Body of pancreas (tissue), 4 donors: ENCODE measurements around the gene KLRK1. TPM values are rescaled to one million over a fixed set of nuclear protein-coding genes. Genes with fewer than 3 reads are reported as not detected.
A peak's percentile ranks its signal among the peaks of the same experiment; 100 is the strongest.

Experiments
- ATAC-seq: fragments of 150-250 bp; one replicate; pipeline ENCODE4 v1.9.1; 2016
- DNase-seq, 4 donors: peaks; one replicate each; pipeline ENCODE4 v3.0.0-alpha.2; 2019
- H3K27ac ChIP-seq, 4 donors: fragments of 200-600 bp; sonication (generic); 1 replicate in 3 of 4; 2 replicates in 1 of 4; pipeline versions ENCODE4 v1.5.1 to v1.6.1; 2016 to 2019; ENCODE audit warnings: mild to moderate bottlenecking in 1 of 4, mixed read lengths in 1 of 4, moderate library complexity in 1 of 4
- H3K27me3 ChIP-seq, 2 donors: fragments of 200-600 bp; sonication (generic); one replicate each; pipeline ENCODE4 v1.6.0; 2016; ENCODE audit warnings: mild to moderate bottlenecking in 1 of 2
- H3K36me3 ChIP-seq, 2 donors: fragments of 200-600 bp; sonication (generic); replicated peaks in 1 of 2; 2 replicates each; pipeline ENCODE4 v1.5.1; 2016; ENCODE audit warnings: low read depth in 2 of 2; ENCODE audit not compliant: insufficient read depth in 1 of 2
- H3K4me1 ChIP-seq: fragments of 200-600 bp; sonication (generic); one replicate; pipeline ENCODE4 v1.6.0; 2016
- H3K4me3 ChIP-seq, 2 donors: fragments of 200-600 bp; sonication (generic); 1 replicate in 1 of 2; 2 replicates in 1 of 2; pipeline ENCODE4 v1.5.1; 2016 to 2019
- H3K9me3 ChIP-seq, 3 donors: fragments of 200-600 bp; sonication (generic); 1 replicate in 2 of 3; 2 replicates in 1 of 3; pipeline ENCODE4 v1.5.1; 2016
- CTCF ChIP-seq, 7 experiments: fragments of 450-650 bp in 4 of 7; fragments of 200-600 bp in 3 of 7; sonication (generic) in 3 of 7; IDR thresholded peaks; one replicate each; pipeline ENCODE4 v1.5.1; 2016 to 2019; ENCODE audit warnings: antibody characterized with exemption in 7 of 7
- POLR2A ChIP-seq, 3 donors: fragments of 450-650 bp; IDR thresholded peaks; one replicate each; pipeline ENCODE4 v1.6.1; 2016; ENCODE audit warnings: antibody characterized with exemption in 3 of 3, mild to moderate bottlenecking in 2 of 3
- WGBS, 2 donors: methylation state at CpG; one replicate each; pipeline ENCODE4 v1.1.5; 2017; 5-methylcytosine and 5-hydroxymethylcytosine counted together
- intact Hi-C: fragments of 100-400 bp; cut with DNase I; formaldehyde crosslinking; loops from one replicate; pipeline ENCODE4 v1.15.1; 2023
- total RNA-seq, 2 donors: library from RNA; depleted of rRNA; stranded (reverse); fragments of >200 nt; gene quantifications; one replicate each; pipeline ENCODE4 v1.1.0, GENCODE V29; 2016

The KLRK1 gene
- total RNA-seq, 2 donors from 2014 or later = 1.3 TPM; not detected in 1

GRCh38 chr12:10409392-10409791 is 19.6 kb upstream of the KLRK1 start, which contains the start of gene KLRC4:
Gene KLRC4, minus strand, starts transcription at chr12:10409757. Its CDS starts 182 bp downstream, at chr12:10409575.
- intact Hi-C loops = no loop called here
- no peaks in the 10 kb centered on the region for H3K36me3 ChIP-seq
- H3K27me3 ChIP-seq = no peaks in the 10 kb centered on the region
- TF ChIP-seq CTCF (IDR thresholded peaks at IDR 0.05) = no peak
- TF ChIP-seq POLR2A (IDR thresholded peaks at IDR 0.05) = no peak
- no peak for DNase-seq
- no peak within 1 kb of the TSS for H3K27ac ChIP-seq
- ATAC-seq = no peak
- H3K4me3 ChIP-seq = no peak within 1 kb of the TSS
- H3K9me3 ChIP-seq = no peaks in the 10 kb centered on the region
- H3K4me1 ChIP-seq = no peaks in the 10 kb centered on the region
- WGBS, 2 donors = 0 to 3% methylated on average over 1 of the region's 1 CpG

- H3K27me3 ChIP-seq = no peaks in the 10 kb centered on the region
- no peak overlapping the region for H3K27ac ChIP-seq
- no peaks in the 10 kb centered on the region for H3K4me1 ChIP-seq
- no peak overlapping the region for H3K4me3 ChIP-seq
- 62 to 76% methylated on average over 3 of the region's 3 CpGs for WGBS, 2 donors
- ATAC-seq = no peak
- no peaks in the 10 kb centered on the region for H3K36me3 ChIP-seq
- intact Hi-C loops = no loop called here
- no peak for DNase-seq
- TF ChIP-seq CTCF (IDR thresholded peaks at IDR 0.05) (no peak), POLR2A (IDR thresholded peaks at IDR 0.05) (no peak)
- no peaks in the 10 kb centered on the region for H3K9me3 ChIP-seq
Measured at GRCh38 chr12:10408842-10409241, 19.0 kb upstream of the KLRK1 start.

GRCh38 chr12:10406725-10407124 is 16.9 kb upstream of the KLRK1 start:
- Histone ChIP-seq H3K36me3 (no peaks in the 10 kb centered on the region), H3K27ac (no peak overlapping the region), H3K4me1 (no peaks in the 10 kb centered on the region), H3K9me3 (no peaks in the 10 kb centered on the region), H3K4me3 (no peak overlapping the region), H3K27me3 (no peaks in the 10 kb centered on the region)
- 47 to 61% methylated on average over 4 of the region's 4 CpGs for WGBS, 2 donors
- ATAC-seq = no peak
- no peak for TF ChIP-seq CTCF (IDR thresholded peaks at IDR 0.05)
- no peak for TF ChIP-seq POLR2A (IDR thresholded peaks at IDR 0.05)
- intact Hi-C loops = no loop called here
- DNase-seq = peak in 2 of 4 donors; percentile 12 to 26

- TF ChIP-seq POLR2A (IDR thresholded peaks at IDR 0.05) (no peak), CTCF (IDR thresholded peaks at IDR 0.05) (no peak)
- no peaks in the 10 kb centered on the region for H3K36me3 ChIP-seq
- no peak for DNase-seq
Measured at GRCh38 chr12:10405294-10405693, 15.5 kb upstream of the KLRK1 start.

GRCh38 chr12:10404798-10405197 is 15.0 kb upstream of the KLRK1 start:
- no peaks in the 10 kb centered on the region for H3K4me1 ChIP-seq
- intact Hi-C loops = no loop called here
- H3K4me3 ChIP-seq = no peak overlapping the region
- no peak for ATAC-seq
- TF ChIP-seq CTCF (IDR thresholded peaks at IDR 0.05) (no peak), POLR2A (IDR thresholded peaks at IDR 0.05) (no peak)
- DNase-seq = no peak
- no peaks in the 10 kb centered on the region for H3K9me3 ChIP-seq
- H3K27me3 ChIP-seq = no peaks in the 10 kb centered on the region
- H3K36me3 ChIP-seq = no peaks in the 10 kb centered on the region
- H3K27ac ChIP-seq = no peak overlapping the region

More at GRCh38 chr12:10405294-10405693, 15.5 kb upstream of the KLRK1 start:
- Histone ChIP-seq H3K4me1 (no peaks in the 10 kb centered on the region), H3K27me3 (no peaks in the 10 kb centered on the region), H3K4me3 (no peak overlapping the region), H3K27ac (no peak overlapping the region), H3K9me3 (no peaks in the 10 kb centered on the region)
- ATAC-seq = no peak
- intact Hi-C loops = no loop called here
- 86 to 89% methylated on average over 5 of the region's 5 CpGs for WGBS, 2 donors
